HepG2 (cell line): ENCODE results near the gene SIX4. TPM values are rescaled to one million over a fixed set of nuclear protein-coding genes. Genes with fewer than 3 reads are reported as not detected.
A peak's percentile ranks its signal among the peaks of the same experiment; 100 is the strongest.

ENCODE experiments used
- AHDC1 ChIP-seq: sonication (generic); formaldehyde crosslinking; IDR thresholded peaks from 2 replicates; pipeline ENCODE4 v1.5.1; 2020; ENCODE audit warnings: mild to moderate bottlenecking, missing genetic modification reagents, borderline replicate concordance
- ARNT ChIP-seq: fragments of 450-650 bp; IDR thresholded peaks from 2 replicates; pipeline ENCODE4 v1.6.1; 2017
- ARNT2 ChIP-seq: sonication (generic); formaldehyde crosslinking; IDR thresholded peaks from 2 replicates; pipeline ENCODE4 v1.8.0; 2022; ENCODE audit warnings: mild to moderate bottlenecking, low read depth, missing genetic modification reagents, moderate library complexity
- FOXJ3 ChIP-seq: sonication (generic); formaldehyde crosslinking; IDR thresholded peaks from 2 replicates; pipeline ENCODE4 v1.4.0; 2020; ENCODE audit warnings: missing genetic modification reagents, mild to moderate bottlenecking, borderline replicate concordance
- GFI1 ChIP-seq: sonication (generic); formaldehyde crosslinking; IDR thresholded peaks from 2 replicates; pipeline ENCODE4 v1.5.0; 2020; ENCODE audit warnings: missing genetic modification reagents, mild to moderate bottlenecking, borderline replicate concordance
- RERE ChIP-seq: IDR thresholded peaks from 2 replicates; pipeline ENCODE4 v1.6.1; 2016; ENCODE audit warnings: low read depth, missing genetic modification reagents, missing compliant biosample characterization
- TBX3 ChIP-seq: fragments of 450-650 bp; IDR thresholded peaks from 2 replicates; pipeline ENCODE4 v1.6.1; 2017; ENCODE audit warnings: antibody characterized with exemption, mild to moderate bottlenecking, inconsistent platforms, borderline replicate concordance
- TEAD2 ChIP-seq: sonication (generic); formaldehyde crosslinking; IDR thresholded peaks from 2 replicates; pipeline ENCODE4 v1.9.0; 2021; ENCODE audit warnings: missing genetic modification reagents
- THAP11 ChIP-seq: IDR thresholded peaks from 2 replicates; pipeline ENCODE4 v1.6.1; 2016; ENCODE audit warnings: missing biosample characterization, missing genetic modification reagents
- U2AF2 ChIP-seq: fragments of 200-400 bp; formaldehyde crosslinking; IDR thresholded peaks from 2 replicates; pipeline ENCODE4 v1.6.1; 2017; ENCODE audit warnings: low read depth, mild to moderate bottlenecking, low read length
- ZFP36L2 ChIP-seq: sonication (generic); formaldehyde crosslinking; IDR thresholded peaks from 2 replicates; pipeline ENCODE4 v1.4.0; 2020; ENCODE audit warnings: missing genetic modification reagents
- ZNF34 ChIP-seq: sonication (generic); formaldehyde crosslinking; IDR thresholded peaks from 2 replicates; pipeline ENCODE4 v1.4.0; 2020; ENCODE audit warnings: mild to moderate bottlenecking, missing genetic modification reagents, borderline replicate concordance
- ZNF609 ChIP-seq: sonication (generic); formaldehyde crosslinking; IDR thresholded peaks from 2 replicates; pipeline ENCODE4 v1.4.0; 2020; ENCODE audit warnings: mild to moderate bottlenecking, missing genetic modification reagents, borderline replicate concordance
- ZNF724P ChIP-seq: sonication (generic); formaldehyde crosslinking; IDR thresholded peaks from 2 replicates; pipeline ENCODE4 v1.8.0; 2022; ENCODE audit warnings: missing genetic modification reagents, borderline replicate concordance
- polyA plus RNA-seq, 8 experiments: library from polyadenylated mRNA; depleted of rRNA in 3 of 8; stranded (reverse) in 7 of 8; unstranded in 1 of 8; fragments of >200 nt; fragmentation: Illumina TruSeq in 4 of 8; extraction: Trizol in 4 of 8; gene quantifications; 2 replicates each; pipeline versions ENCODE4 v1.2.1 to v1.2.3, GENCODE V29; 2011 to 2016; ENCODE audit warnings: low read depth in 4 of 8, missing spikeins in 1 of 8, mixed read lengths in 1 of 8; ENCODE audit not compliant: insufficient read depth in 1 of 8
- total RNA-seq, 5 experiments: library from RNA; depleted of rRNA; stranded (reverse); fragments of >200 nt; fragmentation: Illumina TruSeq; extraction: Trizol; gene quantifications; 2 replicates each; pipeline ENCODE4 v1.2.3, GENCODE V29; 2016; ENCODE audit warnings: low read depth in 1 of 5

Gene SIX4
- total and polyA plus RNA-seq, 2 of the 13 experiments (the other 11 are each of a cell fraction or from before 2014, with no cell fraction given): 5.0 to 6.0 TPM

DNA sequence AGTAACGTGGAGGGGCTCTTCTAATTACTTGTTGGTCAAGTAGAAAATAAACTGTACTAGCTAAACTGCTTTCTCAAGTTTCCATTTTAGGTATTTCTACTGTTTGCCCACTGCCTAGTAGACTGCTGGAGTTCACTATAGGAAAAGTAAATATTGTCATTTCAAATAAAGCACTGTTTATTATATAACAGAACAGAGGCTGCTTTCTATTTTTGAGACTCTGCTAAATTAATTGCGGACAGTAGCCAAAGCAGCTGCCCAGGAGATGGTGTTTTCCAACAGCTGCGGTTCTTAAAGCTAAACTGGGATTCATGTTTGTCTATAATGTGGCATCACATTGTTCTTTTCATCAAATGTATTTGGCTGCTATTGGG lies 59.0 kb downstream of the SIX4 start (continued):
- peak; percentile 77; the same call in 1 of the 2 replicates for TF ChIP-seq AHDC1
- peak; percentile 10; the same call in 1 of the 2 replicates for TF ChIP-seq THAP11 (CRISPR knock-in tag)
- no peak for TF ChIP-seq ZNF724P (CRISPR knock-in tag)
- peak; percentile 81; the same call in 1 of the 2 replicates for TF ChIP-seq FOXJ3
- no peak for TF ChIP-seq ARNT
- TF ChIP-seq TBX3: no peak
- peak; percentile 74 for TF ChIP-seq RERE (CRISPR knock-in tag)
- TF ChIP-seq U2AF2: no peak
- peak; percentile 31; the same call in 1 of the 2 replicates for TF ChIP-seq GFI1 (CRISPR knock-in tag)
- no peak for TF ChIP-seq ZFP36L2 (CRISPR knock-in tag)
- TF ChIP-seq TEAD2 (CRISPR knock-in tag): no peak
- no peak for TF ChIP-seq ZNF34 (CRISPR knock-in tag)
- TF ChIP-seq ZNF609 (CRISPR knock-in tag): peak; percentile 81; the same call in 1 of the 2 replicates
- TF ChIP-seq ARNT2 (CRISPR knock-in tag): no peak
